Measurements from ENCODE around the gene ZNF543. TPM values are rescaled to one million over a fixed set of nuclear protein-coding genes. Genes with fewer than 3 reads are reported as not detected.

ZNF543 gene
- total RNA-seq, 1 experiment from 2014 or later, result 8.4 TPM

DNA sequence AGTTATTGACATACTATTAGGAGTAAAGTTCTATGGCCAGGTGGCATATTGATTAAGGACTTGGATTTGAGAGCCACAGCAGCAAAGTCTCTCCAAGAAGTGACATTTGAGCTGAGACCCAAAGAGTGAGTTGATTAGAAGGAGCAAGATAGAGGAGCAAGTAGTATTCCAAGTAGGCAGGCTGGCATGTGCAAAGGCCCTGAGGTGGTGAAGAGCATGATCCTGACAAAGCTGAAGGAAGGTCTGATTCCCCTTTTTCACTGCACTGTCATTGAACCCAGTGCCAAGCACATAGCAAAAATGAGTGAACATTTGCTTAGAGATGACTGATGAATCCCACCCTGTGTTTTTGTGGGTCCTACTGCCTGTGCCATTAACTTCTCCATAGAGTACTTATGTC, 4.7 kb downstream of the ZNF543 start:
- Histone ChIP-seq H4K91ac (ENCODE audit: insufficient read length, low read depth, low read length) (no peak overlapping the region), H3K23ac (ENCODE audit: insufficient read length, low read depth, low read length) (no peak overlapping the region), H2BK5ac (ENCODE audit: insufficient read length, low read length) (no peak overlapping the region), H3K27ac (ENCODE audit: insufficient read length, low read depth, low read length) (no peak overlapping the region), H2AK5ac (ENCODE audit: insufficient read length, low read length) (no peak overlapping the region), H3K4ac (ENCODE audit: low read depth, low read length) (no peak overlapping the region), H3K27me3 (ENCODE audit: insufficient read depth, low read length) (no peaks in the 10 kb centered on the region), H2BK20ac (ENCODE audit: low read depth, low read length, poor library complexity, severe bottlenecking) (no peak overlapping the region), H4K20me1 (ENCODE audit: control insufficient read depth, insufficient read depth, insufficient read length) (peaks cover 2% of the 10 kb centered on the region), H3K18ac (ENCODE audit: insufficient read length, low read depth, low read length) (no peak overlapping the region), H2BK12ac (ENCODE audit: insufficient read length, low read depth, low read length) (no peak overlapping the region), H3K23me2 (ENCODE audit: insufficient read length, low read depth, low read length, poor library complexity, severe bottlenecking) (no peaks in the 10 kb centered on the region), H2BK120ac (ENCODE audit: low read depth, low read length, poor library complexity, severe bottlenecking) (no peak overlapping the region), H3K56ac (ENCODE audit: insufficient read length, low read depth, low read length) (no peak overlapping the region), H2BK15ac (ENCODE audit: low read depth, low read length) (no peak overlapping the region), H4K5ac (ENCODE audit: insufficient read length, low read depth, low read length) (no peak overlapping the region), H2AFZ (ENCODE audit: low read length) (no peak overlapping the region), H3K79me2 (ENCODE audit: insufficient read depth, low read length) (peaks cover 2% of the 10 kb centered on the region; the same call in 1 of the 2 replicates), H3K9me3 (ENCODE audit: control insufficient read depth, low read depth, low read length) (no peaks in the 10 kb centered on the region), H3K4me1 (ENCODE audit: insufficient read depth, low read length) (no peaks in the 10 kb centered on the region), H3T11ph (ENCODE audit: low read length) (no peak overlapping the region), H3K79me1 (ENCODE audit: insufficient read depth, low read depth, low read length, poor library complexity, severe bottlenecking) (no peaks in the 10 kb centered on the region), H3K9ac (ENCODE audit: extremely low read depth, insufficient read length, low read length) (no peak overlapping the region), H3K4me2 (ENCODE audit: insufficient read depth, insufficient read length, low read length) (no peak overlapping the region), H3K14ac (ENCODE audit: insufficient read depth, low read length) (no peak overlapping the region), H4K8ac (replicated peaks; ENCODE audit: insufficient read length, low read depth, low read length) (no peak overlapping the region)
- peaks cover 22 to 54% (median 51%) of the 10 kb centered on the region in 3 experiments for H3K36me3 Mint-ChIP-seq (ENCODE audit: insufficient read depth in 1 of 3, low read depth in 3 of 3)
- no peak overlapping the region for H3K27ac Mint-ChIP-seq
- DNase-seq, result no peak
- no peak overlapping the region for H3K4me3 Mint-ChIP-seq
- TF ChIP-seq, protein P1, sequence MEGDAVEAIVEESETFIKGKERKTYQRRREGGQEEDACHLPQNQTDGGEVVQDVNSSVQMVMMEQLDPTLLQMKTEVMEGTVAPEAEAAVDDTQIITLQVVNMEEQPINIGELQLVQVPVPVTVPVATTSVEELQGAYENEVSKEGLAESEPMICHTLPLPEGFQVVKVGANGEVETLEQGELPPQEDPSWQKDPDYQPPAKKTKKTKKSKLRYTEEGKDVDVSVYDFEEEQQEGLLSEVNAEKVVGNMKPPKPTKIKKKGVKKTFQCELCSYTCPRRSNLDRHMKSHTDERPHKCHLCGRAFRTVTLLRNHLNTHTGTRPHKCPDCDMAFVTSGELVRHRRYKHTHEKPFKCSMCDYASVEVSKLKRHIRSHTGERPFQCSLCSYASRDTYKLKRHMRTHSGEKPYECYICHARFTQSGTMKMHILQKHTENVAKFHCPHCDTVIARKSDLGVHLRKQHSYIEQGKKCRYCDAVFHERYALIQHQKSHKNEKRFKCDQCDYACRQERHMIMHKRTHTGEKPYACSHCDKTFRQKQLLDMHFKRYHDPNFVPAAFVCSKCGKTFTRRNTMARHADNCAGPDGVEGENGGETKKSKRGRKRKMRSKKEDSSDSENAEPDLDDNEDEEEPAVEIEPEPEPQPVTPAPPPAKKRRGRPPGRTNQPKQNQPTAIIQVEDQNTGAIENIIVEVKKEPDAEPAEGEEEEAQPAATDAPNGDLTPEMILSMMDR (conservative IDR thresholded peaks at IDR 0.05), result no peak
- H3K4me1 Mint-ChIP-seq, result peaks cover 11 to 17% of the 10 kb centered on the region in 2 experiments
- H3K9me3 Mint-ChIP-seq, result no peaks in the 10 kb centered on the region
- no peaks in the 10 kb centered on the region for H3K27me3 Mint-ChIP-seq (ENCODE audit: low read depth)

Data from H9 (cell line).